GM18520 (cell line): ENCODE results near the gene VAV3.
"Not testable (repeated sequence)": the region's sequence is repeated elsewhere in the genome, so short reads cannot be mapped to it uniquely, and the experiment has no call there.

ENCODE experiments used
- ATAC-seq: cut with Tn5 transposase; IDR thresholded peaks from one replicate; pipeline ENCODE4 v1.9.1; 2021; ENCODE audit not compliant: unreplicated experiment

Gene VAV3

DNA sequence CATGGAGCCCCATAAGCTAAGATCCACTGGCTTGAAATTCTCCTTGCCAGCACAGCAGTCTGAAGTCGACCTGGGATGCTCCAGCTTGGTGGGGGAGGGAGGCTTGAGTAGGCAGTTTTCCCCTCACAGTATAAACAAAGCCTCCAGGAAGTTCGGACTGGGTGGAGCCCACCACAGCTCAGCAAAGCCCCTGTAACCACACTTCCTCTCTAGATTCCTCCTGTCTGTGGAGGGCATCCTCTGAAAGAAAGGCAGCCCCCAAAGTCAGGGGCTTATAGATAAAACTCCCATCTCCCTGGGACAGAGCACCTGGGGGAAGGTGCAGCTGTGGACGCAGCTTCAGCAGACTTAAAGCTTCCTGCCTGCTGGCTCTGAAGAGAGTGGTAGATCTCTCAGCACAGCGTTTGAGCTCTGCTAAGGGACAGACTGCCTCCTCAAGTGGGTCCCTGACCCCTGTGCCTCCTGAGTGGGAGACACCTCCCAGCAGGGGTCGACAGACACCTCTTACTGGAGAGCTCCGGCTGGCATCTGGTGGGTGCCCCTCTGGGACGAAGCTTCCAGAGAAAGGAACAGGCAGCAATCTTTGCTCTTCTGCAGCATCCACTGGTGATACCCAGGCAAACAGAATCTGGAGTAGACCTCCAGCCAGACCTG, 120.3 kb downstream of the VAV3 start:
- ATAC-seq: not testable (repeated sequence)

DNA sequence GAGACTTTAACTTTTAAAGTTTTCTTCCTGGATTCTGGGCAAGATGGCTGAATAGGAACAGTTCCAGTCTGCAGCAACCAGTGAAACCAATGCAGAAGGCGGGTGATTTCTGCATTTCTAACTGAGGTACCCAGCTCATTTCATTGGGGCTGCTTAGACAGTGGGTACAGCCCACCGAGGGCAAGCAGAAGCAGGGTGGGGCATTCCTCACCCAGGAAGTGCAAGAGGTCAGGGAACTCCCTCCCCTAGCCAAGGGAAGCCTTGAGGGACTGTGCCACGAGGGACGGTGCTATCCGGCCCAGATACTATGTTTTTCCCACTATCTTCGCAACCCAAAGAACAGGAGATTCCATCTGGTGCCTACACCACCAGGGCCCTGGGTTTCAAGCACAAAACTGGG, 121.0 kb downstream of the VAV3 start:
- ATAC-seq: no peak

DNA sequence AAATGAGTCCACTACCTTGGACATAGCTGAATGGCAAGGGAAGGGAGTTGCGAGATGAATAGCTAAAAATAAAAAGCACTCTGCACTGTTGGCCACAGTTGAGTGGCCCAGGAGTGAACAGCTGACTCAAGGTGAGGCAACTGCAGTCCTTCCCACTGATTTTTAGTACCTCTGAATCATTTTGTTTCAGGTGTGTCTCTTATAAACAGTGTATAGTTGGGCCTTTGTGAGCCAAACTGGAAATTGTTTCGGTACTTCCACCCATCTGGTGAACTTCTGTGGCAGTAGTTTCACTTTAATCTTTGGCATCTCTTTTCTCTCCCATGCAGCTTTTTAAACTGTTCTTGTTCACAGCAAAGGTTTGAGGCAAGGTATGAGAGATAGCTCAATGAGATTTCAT, 122.7 kb downstream of the VAV3 start:
- ATAC-seq: no peak

GRCh38 chr1:107840725-107841124, 124.3 kb downstream of the VAV3 start:
- no peak for ATAC-seq

DNA sequence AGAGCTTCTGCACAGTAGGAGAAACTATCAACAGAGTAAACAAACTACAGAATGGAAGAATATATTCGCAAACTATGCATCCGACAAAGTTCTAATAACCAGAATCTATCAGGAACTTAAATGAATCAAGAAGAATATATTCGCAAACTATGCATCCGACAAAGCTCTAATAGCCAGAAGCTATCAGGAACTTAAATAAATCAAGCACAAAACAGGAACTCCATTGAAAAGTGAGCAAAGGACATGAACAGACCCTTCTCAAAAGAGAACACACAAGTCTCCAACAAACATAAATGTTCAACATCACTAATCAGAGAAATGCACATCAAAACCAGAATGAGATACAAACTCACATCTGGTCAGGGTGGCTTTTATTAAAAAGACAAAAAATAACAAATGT, 126.9 kb downstream of the VAV3 start:
- no peak for ATAC-seq

- no peak for ATAC-seq
Measured at GRCh38 chr1:107835151-107835670, 129.8 kb downstream of the VAV3 start.

DNA sequence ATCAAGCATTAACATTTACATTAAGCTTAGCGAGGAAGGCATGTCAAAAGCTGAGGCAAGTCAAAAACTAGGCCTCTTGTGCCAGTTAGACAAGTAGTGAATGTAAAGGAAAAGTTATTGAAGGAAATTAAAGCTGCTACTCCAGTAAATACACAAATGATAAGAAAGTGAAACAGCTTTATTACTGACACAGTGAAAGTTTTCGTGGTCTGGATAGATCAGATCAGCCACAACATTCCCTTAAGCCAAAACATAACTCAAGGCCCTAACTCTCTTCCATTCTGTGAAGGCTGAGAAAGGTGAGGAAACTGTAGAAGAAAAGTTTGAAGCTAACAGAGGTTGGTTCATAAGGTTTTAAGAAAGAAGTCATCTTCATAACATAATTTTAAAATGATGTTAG, 131.9 kb downstream of the VAV3 start:
- no peak for ATAC-seq

GRCh38 chr1:107831921-107832320, 133.1 kb downstream of the VAV3 start:
- no peak for ATAC-seq

- ATAC-seq: no peak
Measured at GRCh38 chr1:107830526-107830925, 134.5 kb downstream of the VAV3 start.

GRCh38 chr1:107830075-107830474, 134.9 kb downstream of the VAV3 start:
- ATAC-seq: no peak

- ATAC-seq: no peak
Measured at GRCh38 chr1:107829036-107829770, 135.8 kb downstream of the VAV3 start.

DNA sequence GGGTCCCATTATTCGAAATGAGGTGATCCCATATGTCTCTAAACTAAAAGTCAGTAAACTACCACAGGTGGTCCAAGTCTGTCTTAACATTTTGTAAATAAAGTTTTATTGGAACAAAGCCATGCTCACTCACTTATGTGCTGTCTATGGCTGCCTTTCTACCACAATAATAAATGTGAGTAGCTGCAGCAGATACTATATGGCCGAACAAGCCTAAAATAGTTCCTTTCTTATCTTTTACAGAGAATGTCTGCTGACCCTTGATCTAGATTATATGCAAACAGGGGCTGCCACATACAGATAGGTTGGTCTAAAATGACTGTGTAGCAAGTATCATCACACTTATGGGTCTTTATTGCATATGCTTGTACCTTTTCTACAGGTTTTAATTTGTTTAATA, 140.0 kb downstream of the VAV3 start:
- ATAC-seq: no peak

DNA sequence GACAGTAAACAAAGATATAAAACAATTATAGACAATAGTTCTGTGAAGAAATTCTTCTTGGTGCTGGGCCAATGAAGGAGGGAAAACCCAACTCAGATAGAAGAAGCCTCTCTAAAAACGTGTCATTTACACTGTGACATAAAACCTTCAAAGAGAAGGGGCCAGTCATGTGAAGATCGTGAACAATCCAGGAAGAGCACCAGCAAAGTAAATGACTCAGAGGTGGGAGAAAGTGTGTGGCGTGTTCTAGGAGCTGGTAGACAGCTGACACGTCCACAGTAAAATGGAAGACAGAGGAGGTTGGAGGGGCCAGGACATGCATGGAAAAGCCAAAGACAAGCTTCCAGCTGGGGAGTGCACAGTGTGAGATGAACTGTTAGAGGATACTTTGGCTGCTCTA, 143.6 kb downstream of the VAV3 start:
- no peak for ATAC-seq

GRCh38 chr1:107820801-107821200, 144.2 kb downstream of the VAV3 start:
- no peak for ATAC-seq

DNA sequence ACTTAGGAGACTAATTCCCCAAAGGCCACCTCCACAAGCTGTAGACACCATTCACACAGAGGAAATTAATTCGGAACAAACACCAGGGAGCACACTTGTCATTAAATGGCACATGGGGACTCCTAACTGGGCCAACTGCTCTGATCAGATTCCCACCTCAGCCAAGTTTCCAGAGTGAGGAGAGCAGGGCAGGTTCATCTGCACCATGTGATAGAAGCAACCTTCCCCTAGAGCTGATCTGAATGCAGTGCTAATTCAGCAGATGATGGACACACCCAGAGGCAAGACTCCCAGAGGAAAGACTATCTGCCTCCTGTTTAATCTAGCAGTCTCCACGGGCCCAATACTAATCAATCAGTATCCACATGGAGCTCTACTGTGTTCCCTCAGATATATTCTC, 147.0 kb downstream of the VAV3 start:
- ATAC-seq: no peak

GRCh38 chr1:107817206-107817605, 147.8 kb downstream of the VAV3 start:
- ATAC-seq: no peak

GRCh38 chr1:107810291-107810951, 154.6 kb downstream of the VAV3 start:
- ATAC-seq: no peak

DNA sequence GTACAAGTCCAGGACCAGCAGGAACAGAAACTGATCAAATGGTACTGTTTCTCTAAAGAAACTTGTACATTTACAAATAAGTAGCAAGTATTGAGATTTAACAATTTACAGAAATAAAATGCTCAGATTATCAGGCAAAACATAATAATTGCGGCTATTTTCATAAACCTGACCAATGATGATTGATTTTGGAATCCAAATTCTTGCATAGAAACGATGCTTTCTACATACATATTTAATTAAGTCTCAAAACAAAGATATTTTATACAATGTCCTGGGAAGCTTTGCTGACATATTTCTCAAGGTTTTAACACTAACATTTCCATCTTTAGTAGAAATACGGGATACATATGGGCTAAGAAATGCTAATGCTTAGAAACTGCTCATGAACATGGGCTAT, 157.1 kb downstream of the VAV3 start:
- no peak for ATAC-seq

GRCh38 chr1:107807405-107807804, 157.6 kb downstream of the VAV3 start:
- no peak for ATAC-seq

DNA sequence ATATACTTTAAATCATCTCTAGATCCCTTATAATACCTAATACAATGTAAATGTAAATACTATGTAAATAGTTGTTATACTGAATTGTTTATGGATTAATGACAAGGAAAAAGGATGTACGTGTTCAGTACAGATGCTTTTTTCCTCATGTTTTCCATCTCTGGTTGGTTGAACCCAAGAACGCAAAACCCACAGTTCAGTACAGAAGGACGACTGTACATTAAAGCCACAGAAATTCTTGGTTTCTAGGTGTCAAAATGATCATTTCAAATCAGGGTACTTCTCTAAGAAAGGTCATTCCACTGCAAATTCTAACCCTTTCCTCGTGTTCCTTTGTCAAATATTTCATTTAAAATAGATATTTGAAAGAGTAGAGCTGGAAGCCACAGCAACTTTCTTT, 158.1 kb downstream of the VAV3 start:
- no peak for ATAC-seq

DNA sequence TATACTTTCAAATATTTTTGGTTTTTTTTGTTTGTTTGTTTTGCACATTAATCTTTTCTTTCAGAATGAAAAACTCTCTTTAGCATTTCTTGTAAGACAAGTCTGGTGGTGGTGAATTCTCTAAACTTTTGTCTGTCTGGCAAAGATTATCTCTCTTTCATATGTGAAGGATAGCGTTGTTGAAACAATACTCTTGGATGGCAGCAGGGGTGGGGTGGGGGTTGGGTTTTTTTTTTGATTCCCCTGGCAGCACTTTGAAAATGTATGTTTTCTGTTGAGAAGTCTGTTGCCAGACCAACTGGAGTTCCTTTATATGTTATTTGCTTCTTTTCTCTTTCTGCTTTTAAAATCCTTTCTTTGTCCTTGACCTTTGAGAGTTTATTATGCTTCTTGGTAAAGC, 160.2 kb downstream of the VAV3 start:
- ATAC-seq: no peak

DNA sequence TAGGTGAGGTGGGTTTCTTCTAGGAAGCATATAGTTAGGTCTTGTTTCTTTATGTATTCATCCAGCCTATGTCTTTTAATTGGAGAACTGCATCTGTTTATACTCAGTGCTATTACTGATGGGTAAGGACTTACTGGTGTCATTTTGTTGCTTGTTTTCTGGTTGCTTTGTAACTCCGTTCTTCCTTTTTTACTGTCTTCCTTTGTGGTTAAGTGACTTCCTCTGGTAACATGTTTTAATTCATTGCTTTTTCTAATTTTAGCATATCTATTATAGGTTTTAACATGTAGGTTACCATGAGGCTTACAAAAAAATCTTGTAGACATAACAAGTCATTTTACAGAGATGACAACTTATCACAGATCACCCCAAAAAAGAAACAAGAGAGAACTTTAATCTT, 160.8 kb downstream of the VAV3 start:
- ATAC-seq: no peak
